Lung microvascular endothelial cell (primary cell): ENCODE measurements around the gene GRID2IP. TPM values are rescaled to one million over a fixed set of nuclear protein-coding genes. Genes with fewer than 3 reads are reported as not detected.
"Not testable (repeated sequence)": the region's sequence is repeated elsewhere in the genome, so short reads cannot be mapped to it uniquely, and the experiment has no call there.

Source experiments
- DNase-seq, 2 donors: peaks; one replicate each; pipeline versions ENCODE4 v3.0.0 to v3.0.0-alpha.2; 2010; ENCODE audit warnings: low read depth in 2 of 2
- total RNA-seq: library from RNA; depleted of rRNA; stranded (reverse); fragments of >200 nt; gene quantifications from 2 replicates; pipeline ENCODE4 v1.2.1, GENCODE V29; 2014

Gene GRID2IP
- total RNA-seq, 1 donor from 2014 or later = under 0.01 TPM

DNA sequence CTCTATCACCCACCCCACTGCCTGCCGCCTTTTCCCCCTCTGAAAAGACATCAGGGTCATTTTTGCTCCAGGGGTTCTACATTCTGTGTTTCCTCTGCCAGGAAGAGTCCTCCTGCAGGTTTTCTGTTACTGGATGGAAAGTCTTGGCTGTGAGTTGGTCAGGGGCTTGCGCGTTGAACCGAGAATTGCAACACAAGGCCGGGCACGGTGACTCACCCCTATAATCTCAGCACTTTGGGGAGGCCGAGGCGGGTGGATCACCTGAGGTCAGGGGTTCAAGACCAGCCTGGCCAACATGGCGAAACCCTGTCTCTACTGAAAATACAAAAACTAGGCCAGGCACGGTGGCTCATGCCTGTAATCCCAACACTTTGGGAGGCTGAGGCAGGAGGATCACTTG, 100.7 kb downstream of the GRID2IP start:
- DNase-seq = not testable (repeated sequence)

DNA sequence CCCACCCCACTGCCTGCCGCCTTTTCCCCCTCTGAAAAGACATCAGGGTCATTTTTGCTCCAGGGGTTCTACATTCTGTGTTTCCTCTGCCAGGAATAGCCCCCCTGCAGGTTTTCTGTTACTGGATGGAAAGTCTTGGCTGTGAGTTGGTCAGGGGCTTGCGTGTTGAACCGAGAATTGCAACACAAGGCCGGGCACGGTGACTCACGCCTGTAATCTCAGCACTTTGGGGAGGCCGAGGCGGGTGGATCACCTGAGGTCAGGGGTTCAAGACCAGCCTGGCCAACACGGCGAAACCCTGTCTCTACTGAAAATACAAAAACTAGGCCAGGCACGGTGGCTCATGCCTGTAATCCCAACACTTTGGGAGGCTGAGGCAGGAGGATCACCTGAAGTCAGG, 101.4 kb downstream of the GRID2IP start:
- not testable (repeated sequence) for DNase-seq

GRCh38 chr7:6448943-6449543, 102.2 kb downstream of the GRID2IP start:
- no peak for DNase-seq

- DNase-seq = peak; percentile 94 to 97
Observed at GRCh38 chr7:6447581-6448199, 103.6 kb downstream of the GRID2IP start, which contains the start of gene DAGLB. TSS of gene DAGLB (minus strand) at chr7:6447954. CDS start at chr7:6447842, 112 bp downstream.

Other genes starting within 250 kb of the GRID2IP start
- gene FAM220A, start 202.5 kb downstream of the GRID2IP start, total RNA-seq = 8.5 and 12.1 TPM in 2 replicates
- 41.6 and 44.4 TPM in 2 replicates for gene RAC1, start 176.9 kb downstream of the GRID2IP start, total RNA-seq
- 8.9 and 14.2 TPM in 2 replicates for gene DAGLB, start 103.5 kb downstream of the GRID2IP start, total RNA-seq
- 94.6 and 111 TPM in 2 replicates for gene KDELR2, start 67.3 kb downstream of the GRID2IP start, total RNA-seq
- 28.5 and 37.1 TPM in 2 replicates for gene ZDHHC4, start 26.0 kb upstream of the GRID2IP start, total RNA-seq
- gene INTS15, start 38.6 kb upstream of the GRID2IP start, total RNA-seq = 7.0 and 11.1 TPM in 2 replicates
- gene ZNF853, start 64.1 kb upstream of the GRID2IP start, total RNA-seq = 1.1 and 4.8 TPM in 2 replicates
- 7.6 and 17.7 TPM in 2 replicates for gene ZNF316, start 85.9 kb upstream of the GRID2IP start, total RNA-seq
- 11.6 and 15.9 TPM in 2 replicates for gene ZNF12, start 155.5 kb upstream of the GRID2IP start, total RNA-seq
- gene RSPH10B2, start 202.6 kb upstream of the GRID2IP start, total RNA-seq = 0.22 and 0.40 TPM in 2 replicates